IMR-90 (cell line): ENCODE data around the gene SLC17A9. TPM values are rescaled to one million over a fixed set of nuclear protein-coding genes. Genes with fewer than 3 reads are reported as not detected.

Experiments used
- ATAC-seq: fragments of 200-7000 bp; cut with Tn5 transposase; 2 replicates; pipeline ENCODE4 v1.9.1; 2020; ENCODE audit warnings: low read depth, mild to moderate bottlenecking, moderate library complexity
- BruUV-seq: library from RNA; stranded (reverse); fragments of 400-500 nt; replicated peaks from 2 replicates; lab custom pipeline; 2021; lab: Mats Ljungman, UMichigan
- CTCF ChIA-PET: fragments of 300-600 bp; formaldehyde crosslinking; extraction: SDS; loops from one replicate; lab custom pipeline; 2021; ENCODE audit warnings: antibody characterized with exemption; lab: Yijun Ruan, JAX
- POLR2A ChIA-PET: fragments of 300-600 bp; sonication (Branson Sonifier 250); formaldehyde crosslinking; loops from one replicate; lab custom pipeline; 2022; ENCODE audit warnings: antibody characterized with exemption; ENCODE audit not compliant: unreplicated experiment; lab: Charles Lee
- DNase-seq: peaks from one replicate; pipeline ENCODE4 v3.0.0; 2013
- H2AFZ ChIP-seq: replicated peaks from 2 replicates; pipeline ENCODE3; 2013; ENCODE audit warnings: low read length, mild to moderate bottlenecking; ENCODE audit not compliant: poor library complexity
- H2AK5ac ChIP-seq: 2 replicates; pipeline ENCODE4 v1.6.1; 2013; ENCODE audit warnings: low read depth, low read length, inconsistent platforms
- H2AK9ac ChIP-seq: replicated peaks from 2 replicates; pipeline ENCODE3; 2013; ENCODE audit warnings: mild to moderate bottlenecking, low read depth, low read length, moderate library complexity; ENCODE audit not compliant: poor library complexity
- H2BK120ac ChIP-seq: 2 replicates; pipeline ENCODE4 v1.6.1; 2013; ENCODE audit warnings: low read depth, low read length, inconsistent platforms
- H2BK15ac ChIP-seq: 3 replicates; pipeline ENCODE4 v1.6.1; 2013; ENCODE audit warnings: low read depth, low read length, inconsistent platforms
- H2BK20ac ChIP-seq: 2 replicates; pipeline ENCODE4 v1.6.1; 2013; ENCODE audit warnings: low read depth, mild to moderate bottlenecking, inconsistent platforms, low read length, moderate library complexity
- H2BK5ac ChIP-seq: 2 replicates; pipeline ENCODE4 v1.6.1; 2013; ENCODE audit warnings: mild to moderate bottlenecking, low read depth, low read length, inconsistent platforms; ENCODE audit not compliant: poor library complexity, severe bottlenecking
- H3K14ac ChIP-seq: replicated peaks from 2 replicates; pipeline ENCODE4 v1.6.1; 2013; ENCODE audit warnings: low read depth, low read length, inconsistent platforms
- H3K18ac ChIP-seq: 2 replicates; pipeline ENCODE4 v1.6.1; 2013; ENCODE audit warnings: low read depth, low read length, control low read depth
- H3K23ac ChIP-seq: 2 replicates; pipeline ENCODE4 v1.6.1; 2013; ENCODE audit warnings: low read depth, low read length, inconsistent platforms
- H3K27ac ChIP-seq: 2 replicates; pipeline ENCODE4 v1.5.1; 2013; ENCODE audit warnings: mild to moderate bottlenecking, control low read depth, low read length; ENCODE audit not compliant: insufficient read depth
- H3K27me3 ChIP-seq: 2 replicates; pipeline ENCODE4 v1.6.1; 2013; ENCODE audit warnings: low read length; ENCODE audit not compliant: control insufficient read depth, insufficient read depth
- H3K36me3 ChIP-seq: 2 replicates; pipeline ENCODE4 v1.6.1; 2013; ENCODE audit warnings: low read length, mixed read lengths; ENCODE audit not compliant: control insufficient read depth, insufficient read depth
- H3K4ac ChIP-seq: 2 replicates; pipeline ENCODE4 v1.6.1; 2013; ENCODE audit warnings: low read depth, low read length, inconsistent platforms
- H3K4me1 ChIP-seq: 2 replicates; pipeline ENCODE4 v1.6.1; 2013; ENCODE audit warnings: low read length, mixed read lengths; ENCODE audit not compliant: control insufficient read depth, insufficient read depth
- H3K4me2 ChIP-seq: 2 replicates; pipeline ENCODE4 v1.6.1; 2013; ENCODE audit warnings: low read depth, mild to moderate bottlenecking, control low read depth, low read length, moderate library complexity
- H3K4me3 ChIP-seq: 2 replicates; pipeline ENCODE4 v1.5.1; 2013; ENCODE audit warnings: low read depth, mild to moderate bottlenecking, control low read depth, low read length, moderate library complexity; ENCODE audit not compliant: insufficient read depth
- H3K56ac ChIP-seq: 2 replicates; pipeline ENCODE4 v1.6.1; 2013; ENCODE audit warnings: low read length, inconsistent platforms; ENCODE audit not compliant: insufficient read depth; ENCODE audit errors: extremely low read depth
- H3K79me1 ChIP-seq, 2 experiments: 2 replicates each; pipeline ENCODE4 v1.6.1; 2013; ENCODE audit warnings: low read length in 2 of 2, inconsistent platforms in 1 of 2, low read depth in 1 of 2
- H3K9ac ChIP-seq: 2 replicates; pipeline ENCODE4 v1.6.1; 2013; ENCODE audit warnings: low read depth, low read length, control low read depth
- H3K9me1 ChIP-seq: 2 replicates; pipeline ENCODE4 v1.6.1; 2013; ENCODE audit warnings: low read length, inconsistent platforms; ENCODE audit not compliant: insufficient read depth
- H3K9me3 ChIP-seq: 2 replicates; pipeline ENCODE4 v1.6.1; 2013; ENCODE audit warnings: low read length; ENCODE audit not compliant: control insufficient read depth, insufficient read depth
- H4K20me1 ChIP-seq: 2 replicates; pipeline ENCODE4 v1.6.1; 2013; ENCODE audit warnings: low read length, inconsistent platforms; ENCODE audit not compliant: insufficient read depth
- H4K5ac ChIP-seq: 2 replicates; pipeline ENCODE4 v1.6.1; 2013; ENCODE audit warnings: mild to moderate bottlenecking, low read depth, low read length, control low read depth
- H4K8ac ChIP-seq, 2 experiments: 2 replicates each; pipeline ENCODE4 v1.6.1; 2013; ENCODE audit warnings: low read depth in 2 of 2, low read length in 2 of 2, control low read depth in 1 of 2, inconsistent platforms in 1 of 2
- H4K91ac ChIP-seq: 2 replicates; pipeline ENCODE4 v1.6.1; 2013; ENCODE audit warnings: low read depth, low read length, inconsistent platforms; ENCODE audit not compliant: insufficient read depth
- BHLHE40 ChIP-seq: fragments of 150-350 bp; IDR thresholded peaks from 2 replicates; pipeline ENCODE4 v1.6.1; 2016; ENCODE audit warnings: mild to moderate bottlenecking, low read depth, low read length
- CEBPB ChIP-seq: IDR thresholded peaks from 2 replicates; pipeline ENCODE4 v1.6.1; 2012; ENCODE audit warnings: low read depth, low read length, improper control_type of control experiment
- CHD1 ChIP-seq: IDR thresholded peaks from 2 replicates; pipeline ENCODE4 v1.6.1; 2012; ENCODE audit warnings: low read depth, low read length, improper control_type of control experiment
- FOS ChIP-seq: fragments of 150-350 bp; IDR thresholded peaks from 2 replicates; pipeline ENCODE4 v1.6.1; 2016; ENCODE audit warnings: low read depth, low read length
- MAFK ChIP-seq: IDR thresholded peaks from 2 replicates; pipeline ENCODE4 v1.6.1; 2012; ENCODE audit warnings: low read depth, low read length, improper control_type of control experiment
- MAZ ChIP-seq: IDR thresholded peaks from 2 replicates; pipeline ENCODE4 v1.6.1; 2012; ENCODE audit warnings: low read depth, mild to moderate bottlenecking, low read length, improper control_type of control experiment, moderate library complexity, borderline replicate concordance
- MXI1 ChIP-seq: IDR thresholded peaks from 2 replicates; pipeline ENCODE4 v1.6.1; 2012; ENCODE audit warnings: low read depth, mild to moderate bottlenecking, low read length, moderate library complexity, borderline replicate concordance
- NFE2L2 ChIP-seq: fragments of 150-350 bp; IDR thresholded peaks from 2 replicates; pipeline ENCODE4 v1.6.1; 2016; ENCODE audit warnings: low read depth, mild to moderate bottlenecking, low read length
- POLR2A ChIP-seq: IDR thresholded peaks from 2 replicates; pipeline ENCODE4 v1.6.1; 2012; ENCODE audit warnings: mild to moderate bottlenecking, low read depth, low read length
- RAD21 ChIP-seq: IDR thresholded peaks from 2 replicates; pipeline ENCODE4 v1.6.1; 2012; ENCODE audit warnings: low read length, improper control_type of control experiment
- RFX5 ChIP-seq: IDR thresholded peaks from 2 replicates; pipeline ENCODE4 v1.8.0; 2012; ENCODE audit warnings: low read depth, mild to moderate bottlenecking, low read length, moderate library complexity
- SMC3 ChIP-seq: fragments of 150-350 bp; IDR thresholded peaks from 2 replicates; pipeline ENCODE4 v1.6.1; 2016; ENCODE audit warnings: low read depth, mild to moderate bottlenecking, antibody characterized with exemption, low read length, moderate library complexity
- WGBS, 2 experiments: methylation state at CpG; one replicate each; pipeline versions ENCODE4 v1.1.5 to v1.1.7; 2013; ENCODE audit warnings: missing lambda C conversion rate in 2 of 2; ENCODE audit not compliant: insufficient read length in 1 of 2; ENCODE audit errors: extremely low coverage in 2 of 2; 5-methylcytosine and 5-hydroxymethylcytosine counted together
- dilution Hi-C: fragments of 300-500 bp; cut with HindIII; formaldehyde crosslinking; loops from one replicate; pipeline ENCODE4 v1.14.3; 2018; ENCODE audit warnings: low sequenced_read_pairs; ENCODE audit not compliant: unreplicated experiment
- in situ Hi-C: fragments of 300-500 bp; cut with MboI; formaldehyde crosslinking; loops from 3 replicates; pipeline ENCODE4 v1.14.3; 2019; ENCODE audit warnings: low sequenced_read_pairs, inconsistent platforms, mixed read lengths
- intact Hi-C: fragments of 100-400 bp; cut with micrococcal nuclease; formaldehyde crosslinking; loops from 2 replicates; pipeline ENCODE4 v1.10.0; 2022
- polyA plus RNA-seq, 3 experiments: library from polyadenylated mRNA; depleted of rRNA; stranded (reverse); fragments of >200 nt; gene quantifications; 2 replicates each; pipeline ENCODE4 v1.2.3, GENCODE V29; 2012; ENCODE audit warnings: low replicate concordance in 1 of 3
- total RNA-seq: library from RNA; depleted of rRNA; stranded (reverse); fragments of >200 nt; gene quantifications from 2 replicates; pipeline ENCODE4 v1.2.3, GENCODE V29; 2012
- TF ChIP-seq, protein P1 (sequence below): fragments of 150-350 bp; IDR thresholded peaks from 2 replicates; pipeline ENCODE4 v1.6.1; 2016; ENCODE audit warnings: low read depth, mild to moderate bottlenecking, low read length, moderate library complexity, borderline replicate concordance
- TF ChIP-seq, protein P2 (sequence below): conservative IDR thresholded peaks from 2 replicates; pipeline ENCODE4 v1.5.1; 2012; ENCODE audit warnings: mild to moderate bottlenecking, low read depth, low read length, improper control_type of control experiment
- TF ChIP-seq, protein P3 (sequence below): fragments of 150-350 bp; IDR thresholded peaks from 2 replicates; pipeline ENCODE4 v1.6.1; 2017; ENCODE audit warnings: mild to moderate bottlenecking, antibody characterized with exemption, low read length, low read depth

The SLC17A9 gene
- total and polyA plus RNA-seq, 2 of the 4 experiments (the other 2 are of a cell fraction): 2.2 to 14.4 TPM

DNA sequence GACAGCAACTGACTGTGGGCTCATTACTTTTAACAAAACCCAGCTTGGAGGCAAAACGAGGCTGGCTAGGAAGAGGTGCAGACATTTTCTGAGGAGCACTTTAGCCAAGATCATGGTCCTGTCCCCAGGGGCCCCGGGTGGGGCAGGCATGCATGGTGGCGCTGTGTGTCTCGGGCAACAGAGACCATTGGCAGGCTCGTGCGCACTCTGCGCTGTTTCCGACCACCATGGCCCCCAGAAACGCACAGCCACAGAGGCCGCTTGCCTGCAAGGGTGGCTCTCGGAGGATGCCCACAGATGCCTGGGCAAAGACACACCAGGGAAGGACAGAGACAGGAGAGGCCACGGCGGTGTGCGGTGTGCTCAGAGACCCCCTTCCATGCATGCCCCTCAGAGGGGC lies 47.5 kb downstream of the SLC17A9 start:
- TF ChIP-seq POLR2A (no peak), CHD1 (no peak), MXI1 (no peak), NFE2L2 (no peak), CEBPB (no peak), RAD21 (no peak), FOS (no peak), MAZ (no peak), RFX5 (no peak), BHLHE40 (no peak), MAFK (no peak), SMC3 (no peak)
- TF ChIP-seq, protein P1, sequence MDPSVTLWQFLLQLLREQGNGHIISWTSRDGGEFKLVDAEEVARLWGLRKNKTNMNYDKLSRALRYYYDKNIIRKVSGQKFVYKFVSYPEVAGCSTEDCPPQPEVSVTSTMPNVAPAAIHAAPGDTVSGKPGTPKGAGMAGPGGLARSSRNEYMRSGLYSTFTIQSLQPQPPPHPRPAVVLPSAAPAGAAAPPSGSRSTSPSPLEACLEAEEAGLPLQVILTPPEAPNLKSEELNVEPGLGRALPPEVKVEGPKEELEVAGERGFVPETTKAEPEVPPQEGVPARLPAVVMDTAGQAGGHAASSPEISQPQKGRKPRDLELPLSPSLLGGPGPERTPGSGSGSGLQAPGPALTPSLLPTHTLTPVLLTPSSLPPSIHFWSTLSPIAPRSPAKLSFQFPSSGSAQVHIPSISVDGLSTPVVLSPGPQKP: no peak
- TF ChIP-seq, protein P2, sequence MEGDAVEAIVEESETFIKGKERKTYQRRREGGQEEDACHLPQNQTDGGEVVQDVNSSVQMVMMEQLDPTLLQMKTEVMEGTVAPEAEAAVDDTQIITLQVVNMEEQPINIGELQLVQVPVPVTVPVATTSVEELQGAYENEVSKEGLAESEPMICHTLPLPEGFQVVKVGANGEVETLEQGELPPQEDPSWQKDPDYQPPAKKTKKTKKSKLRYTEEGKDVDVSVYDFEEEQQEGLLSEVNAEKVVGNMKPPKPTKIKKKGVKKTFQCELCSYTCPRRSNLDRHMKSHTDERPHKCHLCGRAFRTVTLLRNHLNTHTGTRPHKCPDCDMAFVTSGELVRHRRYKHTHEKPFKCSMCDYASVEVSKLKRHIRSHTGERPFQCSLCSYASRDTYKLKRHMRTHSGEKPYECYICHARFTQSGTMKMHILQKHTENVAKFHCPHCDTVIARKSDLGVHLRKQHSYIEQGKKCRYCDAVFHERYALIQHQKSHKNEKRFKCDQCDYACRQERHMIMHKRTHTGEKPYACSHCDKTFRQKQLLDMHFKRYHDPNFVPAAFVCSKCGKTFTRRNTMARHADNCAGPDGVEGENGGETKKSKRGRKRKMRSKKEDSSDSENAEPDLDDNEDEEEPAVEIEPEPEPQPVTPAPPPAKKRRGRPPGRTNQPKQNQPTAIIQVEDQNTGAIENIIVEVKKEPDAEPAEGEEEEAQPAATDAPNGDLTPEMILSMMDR: no peak
- TF ChIP-seq, protein P3, sequence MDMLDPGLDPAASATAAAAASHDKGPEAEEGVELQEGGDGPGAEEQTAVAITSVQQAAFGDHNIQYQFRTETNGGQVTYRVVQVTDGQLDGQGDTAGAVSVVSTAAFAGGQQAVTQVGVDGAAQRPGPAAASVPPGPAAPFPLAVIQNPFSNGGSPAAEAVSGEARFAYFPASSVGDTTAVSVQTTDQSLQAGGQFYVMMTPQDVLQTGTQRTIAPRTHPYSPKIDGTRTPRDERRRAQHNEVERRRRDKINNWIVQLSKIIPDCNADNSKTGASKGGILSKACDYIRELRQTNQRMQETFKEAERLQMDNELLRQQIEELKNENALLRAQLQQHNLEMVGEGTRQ: no peak
- Histone ChIP-seq H3K56ac (no peak overlapping the region), H4K5ac (no peak overlapping the region), H3K4me2 (no peak overlapping the region), H2BK5ac (no peak overlapping the region), H3K4ac (no peak overlapping the region), H3K14ac (no peak overlapping the region), H3K36me3 (no peaks in the 10 kb centered on the region), H2BK120ac (no peak overlapping the region), H3K9me1 (no peaks in the 10 kb centered on the region), H3K27ac (no peak overlapping the region), H3K4me1 (no peaks in the 10 kb centered on the region), H3K27me3 (peaks cover 84% of the 10 kb centered on the region), H3K9ac (no peak overlapping the region), H4K91ac (no peak overlapping the region), H2BK20ac (no peak overlapping the region), H4K8ac (no peak overlapping the region), H2AK5ac (no peak overlapping the region), H3K9me3 (no peaks in the 10 kb centered on the region), H2BK15ac (no peak overlapping the region), H2AFZ (no peak overlapping the region), H3K23ac (no peak overlapping the region), H3K18ac (no peak overlapping the region), H3K79me1 (no peaks in the 10 kb centered on the region), H2AK9ac (no peak overlapping the region), H4K20me1 (peaks cover 3% of the 10 kb centered on the region; the same call in 1 of the 2 replicates), H3K4me3 (no peak overlapping the region)
- in situ Hi-C loops (loop anchor here (25.0 kb wide), 1 partner anchor 313 kb away; no protein-coding TSS in a partner anchor), dilution Hi-C loops (no loop called here), intact Hi-C loops (no loop called here)
- no TSS peak for BruUV-seq
- POLR2A ChIA-PET: no interaction called here
- 81% methylated on average over 7 of the region's 14 CpGs; no CpG with 5 or more reads in 1 of the 2 experiments for WGBS, 2 experiments
- no peak for DNase-seq
- no peak for ATAC-seq
- CTCF ChIA-PET: interaction anchor here (1.0 kb wide), 1 partner anchor 11 kb away, joined by 3 read pairs; no protein-coding TSS in a partner anchor
